Activated T-helper 1 cell treated with Interleukin-2 at 50 U/mL for 16 hours (primary cell): ENCODE results near the gene NINJ2.
A peak's percentile ranks its signal among the peaks of the same experiment; 100 is the strongest.

Source experiments
- DNase-seq: peaks from one replicate; pipeline ENCODE4 v3.0.0-alpha.2; 2020; ENCODE audit warnings: low read depth

The NINJ2 gene

DNA sequence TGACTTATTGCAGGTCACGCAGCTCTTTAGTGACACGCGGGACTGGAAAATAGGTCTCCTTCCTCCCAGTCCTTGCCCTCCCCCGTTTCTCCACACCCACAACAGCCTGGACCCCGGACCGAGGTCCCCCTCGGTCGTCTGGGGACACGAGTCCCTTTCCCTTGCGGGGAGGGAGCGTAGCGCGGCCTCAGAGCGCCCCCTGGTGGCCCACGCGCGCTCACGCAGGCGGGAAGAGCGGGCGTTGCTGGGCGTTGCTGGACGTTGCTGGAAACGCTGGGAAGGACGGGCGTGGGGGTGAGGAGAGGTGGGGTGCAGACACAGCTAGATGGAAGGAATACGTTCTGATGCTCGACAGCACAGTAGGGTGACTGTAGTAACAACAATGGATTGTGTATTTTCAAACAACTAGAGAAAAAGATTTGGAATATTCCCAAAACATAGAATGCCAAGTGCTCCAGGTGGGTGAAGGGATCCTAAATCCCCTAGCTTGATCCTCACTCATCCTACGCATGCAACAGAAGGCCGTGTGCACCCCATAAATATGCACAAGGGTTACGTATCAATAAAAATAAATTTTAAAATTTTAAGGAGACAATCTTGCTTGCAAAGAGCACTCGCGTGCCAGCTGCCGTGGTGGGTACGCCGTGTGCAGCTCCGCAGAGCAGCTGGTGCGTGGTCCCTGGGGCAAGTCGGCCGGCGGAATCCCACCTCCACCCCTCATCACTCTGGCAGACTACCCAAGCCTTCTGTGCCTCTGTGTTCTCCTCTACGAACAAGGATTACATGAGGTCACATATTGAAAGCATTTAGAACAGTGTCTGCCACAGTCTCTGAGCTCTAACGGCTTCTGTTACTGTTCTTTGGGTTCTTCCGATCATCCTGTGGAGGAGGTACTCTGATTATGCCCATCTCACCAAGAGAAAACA is 116.1 kb downstream of the NINJ2 start:
- DNase-seq, result peak; percentile 51

DNA sequence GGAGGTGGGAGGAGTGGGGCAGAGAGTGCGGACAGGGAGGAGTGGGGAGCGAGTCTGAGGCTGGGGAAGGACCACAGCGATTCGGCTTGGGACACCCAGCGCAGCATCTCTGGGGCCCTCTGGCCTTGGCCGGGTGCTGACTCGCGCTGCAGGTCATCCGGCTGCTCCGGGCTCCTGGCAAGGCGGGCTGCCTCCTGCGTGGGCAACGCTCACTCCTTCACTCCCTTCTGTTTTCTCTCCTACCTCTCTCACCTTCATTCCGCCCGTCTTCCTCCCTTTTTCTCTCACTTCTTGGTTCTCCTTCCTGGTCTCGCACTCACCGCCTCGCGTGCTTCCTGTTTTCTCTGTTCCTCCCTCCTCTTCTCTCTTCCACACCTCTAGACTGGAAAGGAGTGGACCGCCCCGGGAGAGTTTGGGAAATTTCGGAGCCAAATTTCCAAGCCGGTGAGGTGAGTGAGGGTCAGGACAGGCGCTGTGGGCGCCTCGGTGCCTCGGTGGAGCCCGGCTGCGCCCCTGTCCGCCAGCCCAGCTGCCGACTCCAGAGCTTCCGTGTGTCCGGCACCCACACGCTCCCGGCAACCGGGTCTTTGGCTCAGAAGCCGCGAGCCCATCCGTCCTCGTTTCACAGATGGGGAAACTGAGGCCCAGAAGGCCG is 116.9 kb downstream of the NINJ2 start:
- no peak for DNase-seq

DNA sequence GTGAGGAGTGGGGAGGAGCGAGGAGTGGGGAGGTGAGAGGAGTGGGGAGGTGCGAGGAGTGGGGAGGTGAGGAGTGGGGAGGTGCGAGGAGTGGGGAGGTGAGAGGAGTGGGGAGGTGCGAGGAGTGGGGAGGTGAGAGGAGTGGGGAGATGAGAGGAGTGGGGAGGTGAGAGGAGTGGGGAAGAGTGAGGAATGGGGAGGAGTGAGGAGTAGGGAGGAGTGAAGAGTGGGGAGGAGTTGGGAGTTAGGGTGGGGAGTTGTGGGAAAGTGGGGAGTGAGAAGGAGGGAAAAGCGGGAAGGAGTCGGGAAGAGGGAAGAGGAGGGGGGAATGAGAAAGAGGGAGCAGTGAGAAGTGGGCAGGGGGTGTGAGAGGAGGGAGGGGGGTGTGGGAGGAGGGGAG is 117.4 kb downstream of the NINJ2 start:
- DNase-seq, result no peak

DNA sequence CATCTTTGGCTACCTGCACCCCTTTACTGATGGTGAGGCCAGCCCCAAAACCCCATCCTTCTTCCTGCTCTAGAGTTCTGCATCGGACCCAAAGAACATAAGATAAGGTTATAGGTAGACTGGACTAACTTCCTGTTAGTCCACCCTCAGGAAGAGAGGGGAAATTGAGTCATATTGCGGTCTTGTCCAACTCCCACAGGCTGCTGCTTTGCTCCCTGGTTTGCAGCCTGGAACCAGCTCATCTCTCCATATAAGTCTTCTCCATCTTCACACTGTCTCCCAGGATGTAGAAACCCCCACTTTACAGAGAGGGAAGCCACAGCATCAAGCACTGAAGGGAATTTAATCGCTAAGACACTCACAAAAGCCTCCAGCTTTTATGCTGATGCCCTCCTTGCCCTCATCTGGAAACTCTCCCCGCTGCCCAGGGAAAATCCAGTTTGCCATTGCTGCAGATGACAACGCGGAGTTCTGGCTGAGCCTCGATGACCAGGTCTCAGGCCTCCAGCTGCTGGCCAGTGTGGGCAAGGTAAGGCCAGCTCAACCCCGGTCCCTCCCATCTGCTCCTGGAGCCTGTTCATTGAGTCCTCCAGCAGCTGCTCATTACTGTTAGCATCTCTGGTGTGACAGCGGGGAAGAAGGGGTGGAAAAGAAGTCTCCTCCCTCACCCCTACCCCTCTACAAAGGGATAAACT is 118.2 kb downstream of the NINJ2 start:
- DNase-seq, result no peak

DNA sequence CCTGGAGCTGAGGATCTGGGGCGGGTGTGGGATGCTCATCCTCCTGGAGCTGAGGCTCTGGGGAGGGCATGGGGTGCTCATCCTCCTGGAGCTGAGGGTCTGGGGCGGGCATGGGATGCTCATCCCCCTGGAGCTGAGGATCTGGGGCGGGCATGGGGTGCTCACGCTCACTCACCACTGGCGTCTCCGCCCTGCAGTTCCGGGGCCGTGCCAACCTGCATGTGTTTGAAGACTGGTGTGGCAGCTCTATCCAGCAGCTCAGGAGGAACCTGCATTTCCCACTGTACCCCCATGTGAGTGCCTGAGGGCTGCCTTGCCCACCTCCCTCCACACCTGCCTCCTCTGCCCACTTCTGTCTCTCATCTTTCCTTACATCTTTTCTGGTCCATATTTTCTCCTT is 119.1 kb downstream of the NINJ2 start:
- DNase-seq, result no peak

DNA sequence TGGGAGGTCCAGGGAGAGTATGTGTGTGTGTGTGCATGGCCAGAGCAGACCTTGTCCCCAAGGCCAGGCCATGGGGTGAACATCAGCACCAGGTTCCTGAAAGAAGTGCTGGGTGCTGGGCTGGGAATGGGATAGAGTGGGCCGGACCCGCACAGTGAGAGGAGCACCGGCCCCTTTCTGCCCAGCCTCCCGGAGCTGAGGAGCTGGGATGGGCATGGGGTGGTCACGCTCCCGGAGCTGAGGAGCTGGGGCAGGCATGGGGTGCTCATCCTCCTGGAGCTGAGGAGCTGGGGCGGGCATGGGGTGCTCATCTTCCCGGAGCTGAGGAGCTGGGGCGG is 120.2 kb downstream of the NINJ2 start:
- no peak for DNase-seq

DNA sequence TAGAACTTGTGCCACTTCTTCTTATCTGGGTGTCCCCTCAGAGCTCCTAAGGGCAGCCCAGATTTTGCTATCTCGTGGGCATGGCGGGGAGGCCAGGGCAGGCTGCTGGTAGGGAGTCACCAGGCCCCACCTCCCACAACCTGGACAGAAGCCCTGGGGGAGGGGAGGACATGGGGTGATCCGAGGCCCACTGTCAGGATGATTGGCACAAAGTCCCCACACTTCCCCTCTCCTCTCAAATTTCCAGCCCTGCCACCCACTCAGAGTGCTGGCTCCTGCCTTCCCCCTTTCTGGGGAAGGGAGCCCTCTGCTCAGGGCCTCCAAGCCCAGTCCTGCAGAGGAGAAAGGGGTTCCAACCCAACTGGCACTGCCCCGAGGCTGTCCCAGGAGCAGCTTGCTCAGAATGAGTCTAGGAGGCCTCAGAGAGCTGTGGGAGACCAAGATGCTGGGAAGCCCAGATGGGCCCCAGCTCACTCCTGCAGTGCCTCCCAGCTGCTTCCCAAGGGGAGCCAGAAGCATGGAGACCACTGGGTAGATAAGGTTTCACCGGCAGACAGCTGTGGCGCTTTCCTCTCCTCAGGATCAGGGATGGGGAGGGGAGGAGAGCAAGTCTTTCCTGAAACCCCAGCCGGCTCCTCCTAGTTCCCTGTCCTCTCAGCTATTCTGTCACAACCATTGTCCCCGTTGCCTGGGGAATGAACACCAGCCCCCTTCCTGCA is 120.7 kb downstream of the NINJ2 start:
- DNase-seq, result no peak

DNA sequence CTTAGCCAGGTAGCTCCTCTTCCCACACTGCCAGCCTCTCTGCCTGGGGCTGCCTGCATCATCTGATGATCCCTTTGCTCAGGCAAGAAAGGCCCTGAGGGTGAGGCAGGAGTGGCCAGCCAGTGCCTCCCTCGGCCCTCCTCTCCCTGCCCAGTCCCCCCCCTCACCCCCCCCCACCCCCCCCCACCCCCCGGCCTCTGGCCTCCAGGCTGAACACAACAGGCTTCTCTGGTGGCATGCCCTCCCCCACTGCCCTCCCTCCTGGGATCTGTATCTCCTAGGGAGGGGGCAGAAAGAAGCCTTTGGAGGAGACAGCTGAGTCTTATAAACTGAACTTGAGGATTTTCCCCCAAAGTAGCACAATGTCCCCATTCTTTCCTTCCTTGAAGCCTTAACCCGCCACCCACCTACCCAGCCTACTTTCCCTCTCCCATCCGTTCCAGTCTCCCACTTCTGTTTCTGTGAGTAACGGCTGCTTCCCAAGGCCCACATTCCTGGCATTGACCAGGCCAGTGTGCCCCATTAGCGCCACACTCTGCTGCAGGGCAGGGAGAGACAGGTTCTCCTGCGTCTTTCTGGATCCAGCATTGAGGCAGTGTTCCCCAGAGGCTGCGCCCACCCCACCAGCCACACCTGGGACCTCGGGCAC is 121.4 kb downstream of the NINJ2 start:
- no peak for DNase-seq

DNA sequence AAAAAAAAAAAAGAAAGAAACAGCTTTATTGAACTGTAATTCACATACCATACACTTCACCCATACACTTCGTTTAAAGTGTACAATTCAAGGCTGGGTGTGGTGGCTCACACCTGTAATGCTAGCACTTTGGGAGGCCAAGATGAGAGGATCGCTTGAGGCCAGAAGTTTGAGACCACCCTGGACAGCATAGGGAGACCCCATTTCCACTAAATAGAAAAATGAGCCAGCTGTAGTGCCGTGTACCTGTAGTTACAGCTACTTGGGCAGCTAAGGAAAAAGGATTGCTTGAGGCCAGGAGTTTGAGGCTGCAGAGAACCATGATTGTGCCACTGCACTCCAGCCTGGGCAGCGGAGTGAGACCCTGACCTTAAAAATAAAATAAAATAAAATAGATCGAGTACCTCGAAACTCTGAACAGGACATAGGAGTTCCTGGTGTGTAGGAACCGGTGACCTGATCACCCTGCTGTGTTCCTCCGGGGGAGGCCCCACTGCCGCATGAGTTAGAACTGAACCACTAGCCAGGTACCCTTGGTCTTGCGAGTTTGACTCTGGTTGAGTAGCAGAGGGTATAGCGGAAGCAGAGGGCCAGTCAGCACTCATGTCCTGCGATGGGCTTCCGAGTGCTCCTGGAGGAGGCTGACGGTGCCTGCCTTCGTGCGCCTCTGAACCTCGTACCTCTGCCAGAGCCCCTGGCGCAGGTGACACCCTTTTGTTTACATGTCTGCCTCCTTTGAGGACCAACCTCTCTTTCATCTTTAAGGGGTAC is 123.5 kb downstream of the NINJ2 start:
- DNase-seq, result no peak

DNA sequence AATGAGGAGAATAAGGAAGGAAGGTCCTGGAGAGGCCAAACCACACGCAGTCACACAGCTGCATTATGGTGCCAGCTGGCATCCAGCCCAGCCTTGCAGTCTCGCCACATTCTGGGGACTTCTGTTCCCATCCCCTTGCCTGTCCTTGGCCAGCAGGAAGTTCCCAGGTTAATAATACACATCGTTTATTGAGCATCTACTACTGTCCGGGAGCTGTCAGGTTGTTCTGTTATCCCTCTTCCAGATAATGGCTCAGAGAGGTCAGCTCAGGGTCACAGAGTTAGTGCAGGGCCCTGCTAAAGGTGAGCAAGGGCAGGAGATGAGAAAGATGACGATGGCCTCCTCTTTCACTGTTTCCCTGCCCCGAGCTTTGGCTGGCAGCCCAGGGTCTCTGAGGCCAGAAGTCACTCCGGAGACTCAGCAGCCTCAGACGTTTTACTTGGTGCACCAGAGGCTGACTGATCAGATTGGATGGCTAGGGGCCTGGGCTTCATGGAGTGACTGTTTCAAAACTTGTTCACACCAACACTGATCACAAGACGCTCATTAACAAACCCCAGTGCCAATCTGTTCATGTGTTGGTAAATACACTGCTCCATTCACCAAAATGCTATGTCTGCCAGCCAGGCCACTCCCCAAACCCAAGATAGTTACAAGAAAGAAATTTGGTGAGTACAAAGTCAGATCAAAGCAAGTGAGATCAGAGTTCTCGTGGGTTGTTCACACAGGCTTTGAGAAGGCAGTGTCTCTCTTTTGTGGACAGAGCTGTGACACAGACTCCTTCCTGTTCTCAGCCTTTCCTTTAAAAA is 124.3 kb downstream of the NINJ2 start:
- DNase-seq, result no peak

DNA sequence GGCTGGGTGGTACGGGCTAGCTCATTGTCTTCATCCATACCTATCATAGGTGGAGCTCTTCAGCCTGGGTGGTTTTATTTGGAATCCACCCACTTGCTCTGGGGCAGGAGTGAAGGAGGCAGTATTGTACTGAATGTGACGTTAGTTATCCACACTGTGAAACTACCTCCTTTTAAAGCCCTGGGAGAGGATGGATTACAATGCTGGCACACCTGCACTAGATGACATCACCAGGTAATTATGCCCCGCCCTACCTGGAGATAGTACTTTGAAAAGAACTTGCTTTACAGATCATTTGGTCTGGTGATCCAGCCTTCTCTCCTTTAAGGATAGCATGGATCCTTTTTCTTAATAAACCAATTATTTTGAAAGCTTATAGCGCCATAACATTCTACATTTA is 125.5 kb downstream of the NINJ2 start:
- DNase-seq, result no peak

DNA sequence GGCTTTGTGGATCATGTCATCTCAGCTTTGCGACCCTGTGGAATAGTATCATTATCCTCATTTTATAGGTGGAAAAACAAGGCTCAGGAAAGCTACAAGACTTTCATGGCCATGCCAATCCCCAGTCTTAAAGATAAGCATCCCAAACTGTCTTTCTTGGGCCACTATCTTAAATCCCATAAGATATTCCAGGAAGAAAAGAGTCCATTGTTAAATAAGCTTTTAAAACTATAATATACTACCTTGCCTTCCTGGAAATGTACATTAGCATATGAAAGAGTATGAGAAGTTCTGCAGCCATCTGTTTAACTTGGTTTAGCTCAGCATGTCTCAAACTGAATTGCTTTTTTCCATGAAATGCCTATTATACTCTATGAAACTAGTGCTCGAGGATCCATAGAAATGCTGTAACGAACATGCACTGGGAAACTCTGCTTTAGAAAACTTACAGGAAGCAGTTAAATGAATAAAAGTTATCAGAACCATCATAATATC is 126.4 kb downstream of the NINJ2 start:
- DNase-seq, result no peak

DNA sequence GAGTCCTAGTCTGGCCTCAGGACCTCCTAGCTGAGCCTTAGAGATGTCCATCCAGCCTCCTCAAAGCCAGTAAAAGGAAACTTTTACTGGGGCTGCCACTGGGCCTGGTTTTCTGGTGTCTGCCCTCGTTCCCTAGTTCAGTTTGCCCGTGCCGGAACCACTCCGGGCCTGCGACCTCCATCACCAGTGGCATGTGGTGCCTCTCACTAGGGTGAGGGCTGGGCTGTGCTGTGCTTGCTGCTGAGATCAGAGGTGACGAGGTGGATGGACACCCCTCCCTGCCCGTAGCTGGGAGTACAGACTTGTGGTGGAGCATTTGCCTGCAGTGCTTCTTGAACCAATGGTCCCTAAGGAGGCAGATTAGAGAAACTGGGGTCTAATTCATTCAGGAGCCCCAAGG is 127.8 kb downstream of the NINJ2 start:
- no peak for DNase-seq

DNA sequence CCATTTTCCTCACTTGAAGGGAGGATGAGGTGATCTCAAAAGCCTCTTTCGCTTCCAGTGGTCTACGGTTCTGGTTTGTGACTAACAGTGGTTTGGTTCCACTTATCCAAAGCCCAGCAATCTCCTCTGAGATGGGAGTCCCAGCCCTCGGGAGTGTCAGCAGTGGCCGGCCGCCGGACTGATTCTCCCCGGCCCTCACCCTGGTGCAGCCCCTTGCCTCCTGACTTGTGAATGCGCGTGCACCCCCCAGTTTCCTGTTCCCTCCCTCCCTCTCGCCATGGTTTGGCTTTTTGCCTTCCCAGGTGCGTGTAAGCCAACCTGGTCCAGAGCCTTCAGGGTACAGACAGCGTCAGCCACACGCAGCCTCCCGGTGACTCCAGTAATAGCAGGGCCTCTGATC is 129.0 kb downstream of the NINJ2 start:
- DNase-seq, result no peak

DNA sequence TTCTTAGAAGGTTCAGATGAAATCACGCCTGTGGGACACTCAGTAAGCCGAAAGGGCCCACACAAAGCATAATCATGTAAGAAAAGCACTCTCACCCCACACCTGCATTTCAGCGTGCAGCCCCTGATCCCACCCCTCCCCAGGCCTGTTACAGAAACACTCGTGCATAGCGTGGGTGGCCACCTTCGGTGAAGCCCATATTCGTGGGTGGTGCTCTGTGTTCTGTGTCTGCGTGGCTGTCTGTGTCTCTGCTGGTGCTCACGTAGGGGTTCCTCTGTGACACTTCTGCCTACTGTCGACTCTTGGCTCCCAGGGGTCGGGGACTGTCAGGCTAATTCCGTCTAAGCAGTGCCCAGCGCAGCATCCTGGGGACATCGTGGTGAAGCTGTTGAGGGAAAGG is 129.5 kb downstream of the NINJ2 start:
- no peak for DNase-seq

DNA sequence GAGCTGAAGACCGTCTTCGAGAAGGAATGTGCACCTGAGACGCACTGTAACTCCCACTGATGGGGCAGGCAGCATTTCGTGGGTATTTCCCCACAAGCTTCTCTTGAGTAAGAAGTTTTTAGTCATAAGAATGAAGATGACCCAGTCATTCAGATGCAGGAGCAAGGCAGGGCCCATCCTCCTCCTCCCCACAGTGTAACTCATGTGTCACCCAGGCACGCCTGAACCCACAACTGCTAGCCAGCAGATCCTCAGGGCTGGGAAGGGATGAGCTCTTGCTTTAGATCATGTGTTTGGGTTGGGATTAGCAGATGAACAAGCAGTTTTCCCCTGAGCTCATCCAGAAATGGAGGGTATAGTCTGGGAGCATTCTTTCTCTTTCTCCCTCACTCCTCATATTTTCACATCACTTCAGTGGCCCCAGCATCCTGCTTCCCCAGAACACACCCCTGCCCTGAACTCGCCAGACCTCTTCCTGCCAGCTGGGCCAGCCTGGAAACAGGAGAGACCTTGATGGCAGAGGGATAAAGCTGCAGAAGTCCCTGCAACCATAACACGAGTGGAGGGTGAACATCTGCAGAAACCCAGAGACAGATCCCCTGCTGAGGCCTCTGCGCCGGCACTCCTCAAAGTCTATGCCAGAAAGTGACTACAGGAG is 130.2 kb downstream of the NINJ2 start:
- no peak for DNase-seq

DNA sequence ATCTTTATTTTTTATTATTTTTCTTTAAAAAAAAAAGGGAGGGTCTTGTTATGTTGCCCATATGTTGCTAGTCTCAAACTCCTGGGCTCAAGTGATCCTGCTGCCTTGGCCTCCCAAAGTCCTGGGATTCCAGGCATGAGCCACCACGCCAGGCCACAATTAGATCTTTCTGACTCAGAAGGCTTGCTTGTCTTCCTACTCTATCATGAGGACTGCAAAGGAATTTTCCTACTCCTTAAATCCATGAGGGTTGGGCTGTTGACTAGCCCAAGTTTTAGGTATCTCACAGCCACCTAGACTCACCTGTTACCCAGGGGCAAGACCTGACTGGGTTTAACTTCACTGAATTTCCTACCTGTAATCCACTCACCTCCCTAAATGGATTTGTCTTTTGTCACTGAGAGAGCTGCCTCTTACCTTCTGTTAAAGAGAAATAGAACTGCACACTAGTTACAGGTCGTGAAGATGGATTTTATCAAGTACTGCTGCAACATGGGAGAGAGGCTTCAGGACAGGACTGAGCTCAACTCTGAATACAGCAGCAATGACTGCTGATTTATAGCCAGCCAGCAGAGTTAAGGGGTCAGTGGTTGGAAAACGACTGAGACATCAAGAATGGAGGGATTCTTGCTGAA is 131.2 kb downstream of the NINJ2 start:
- DNase-seq, result no peak

DNA sequence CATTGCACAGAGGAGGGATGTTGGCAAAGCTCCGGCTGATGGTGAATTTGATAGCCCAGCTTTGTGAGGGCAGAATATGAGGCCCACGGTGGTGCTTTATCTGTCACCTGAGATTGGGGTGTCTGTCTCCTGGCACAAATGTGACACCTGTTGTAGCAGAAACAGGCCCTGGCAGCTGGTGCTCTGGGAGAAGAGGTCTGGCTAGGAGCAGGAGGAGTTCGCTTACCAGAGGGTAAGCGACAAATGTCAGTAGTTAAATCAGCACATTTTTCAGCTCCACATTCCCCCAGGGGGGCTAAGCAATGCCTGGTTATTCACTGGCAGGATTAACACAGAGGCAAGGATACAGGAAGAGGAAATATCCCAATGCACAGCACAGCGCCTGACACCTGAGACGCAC is 132.4 kb downstream of the NINJ2 start:
- no peak for DNase-seq

DNA sequence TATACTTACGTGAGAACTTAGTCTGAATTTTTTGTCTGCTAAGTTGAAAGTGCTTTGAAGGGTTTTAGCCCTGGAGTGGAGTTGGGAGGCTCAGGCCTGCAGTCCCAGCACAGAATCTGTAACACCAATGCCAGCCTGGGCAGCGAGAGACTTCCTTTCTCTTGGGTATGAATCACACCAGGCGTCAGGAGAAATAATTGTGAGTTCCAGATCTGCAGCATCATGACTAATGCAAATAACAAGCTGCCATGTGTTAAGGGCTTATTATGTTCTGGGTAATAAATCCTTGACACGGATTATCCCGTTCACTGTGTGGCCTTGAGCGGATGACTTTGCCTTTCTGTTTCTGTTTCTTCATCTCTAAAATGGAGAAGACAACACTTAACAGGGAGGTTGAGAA is 132.9 kb downstream of the NINJ2 start:
- DNase-seq, result no peak
